Bronchial epithelial cell (primary cell): ENCODE measurements around the gene IPO4. TPM values are rescaled to one million over a fixed set of nuclear protein-coding genes. Genes with fewer than 3 reads are reported as not detected.

Source experiments
- DNase-seq: peaks from one replicate; pipeline ENCODE4 v3.0.0-alpha.2; 2010; ENCODE audit warnings: low read depth
- FAIRE-seq: peaks from 2 replicates; lab custom pipeline; 2011; peaks lifted over from hg19 to GRCh38; lab: Jason Lieb, UNC
- H3K27me3 ChIP-seq: 2 replicates; pipeline ENCODE4 v1.5.1; 2011; ENCODE audit warnings: low read length; ENCODE audit not compliant: control insufficient read depth, insufficient read depth
- H3K36me3 ChIP-seq: 2 replicates; pipeline ENCODE4 v1.5.1; 2011; ENCODE audit warnings: low read length; ENCODE audit not compliant: control insufficient read depth, insufficient read depth
- H3K4me3 ChIP-seq: 2 replicates; pipeline ENCODE4 v1.5.1; 2011; ENCODE audit warnings: mild to moderate bottlenecking, low read depth, low read length, control low read depth
- CTCF ChIP-seq: IDR thresholded peaks from 2 replicates; pipeline ENCODE4 v1.5.1; 2011; ENCODE audit warnings: mild to moderate bottlenecking, moderate library complexity, low read length, control low read depth, inconsistent platforms; ENCODE audit not compliant: insufficient read depth, severe bottlenecking
- total RNA-seq: library from RNA; depleted of rRNA; stranded (reverse); fragments of >200 nt; gene quantifications from 2 replicates; pipeline ENCODE4 v1.2.1, GENCODE V29; 2014

IPO4 gene
- total RNA-seq, 1 donor from 2014 or later = 41.9 TPM

GRCh38 chr14:24182110-24182882, 6.3 kb downstream of the IPO4 start:
- no peak for TF ChIP-seq CTCF
- DNase-seq = no peak

GRCh38 chr14:24181371-24182077, 7.1 kb downstream of the IPO4 start:
- DNase-seq (no peak), FAIRE-seq (no peak)
- no peaks in the 10 kb centered on the region for H3K27me3 ChIP-seq
- no peak overlapping the region for H3K4me3 ChIP-seq
- peaks cover 41% of the 10 kb centered on the region for H3K36me3 ChIP-seq
- no peak for TF ChIP-seq CTCF

More at GRCh38 chr14:24182110-24182882, 6.3 kb downstream of the IPO4 start:
- no peak for FAIRE-seq
- H3K4me3 ChIP-seq = no peak overlapping the region
- no peaks in the 10 kb centered on the region for H3K27me3 ChIP-seq
- peaks cover 44% of the 10 kb centered on the region for H3K36me3 ChIP-seq

GRCh38 chr14:24179961-24180796, 8.4 kb downstream of the IPO4 start:
- no peak for TF ChIP-seq CTCF
- no peak for FAIRE-seq
- H3K27me3 ChIP-seq = no peaks in the 10 kb centered on the region
- no peak overlapping the region for H3K4me3 ChIP-seq
- peak; percentile 30 for DNase-seq
- peaks cover 34% of the 10 kb centered on the region for H3K36me3 ChIP-seq

GRCh38 chr14:24179294-24179960, 9.2 kb downstream of the IPO4 start:
- H3K36me3 ChIP-seq = peaks cover 27% of the 10 kb centered on the region

More at GRCh38 chr14:24179294-24179960, 9.2 kb downstream of the IPO4 start:
- no peak for TF ChIP-seq CTCF
- Histone ChIP-seq H3K27me3 (no peaks in the 10 kb centered on the region), H3K4me3 (no peak overlapping the region)
- FAIRE-seq (no peak), DNase-seq (no peak)
